NCI-H82 treated with DMSO at 0.1 percent for 48 hours (cell line): ENCODE data around the gene ETV3.

Source experiments
- DNase-seq: peaks from one replicate; lab custom pipeline; 2025; ENCODE audit not compliant: unreplicated experiment; lab: John Stamatoyannopoulos, UW

ETV3 gene

DNA sequence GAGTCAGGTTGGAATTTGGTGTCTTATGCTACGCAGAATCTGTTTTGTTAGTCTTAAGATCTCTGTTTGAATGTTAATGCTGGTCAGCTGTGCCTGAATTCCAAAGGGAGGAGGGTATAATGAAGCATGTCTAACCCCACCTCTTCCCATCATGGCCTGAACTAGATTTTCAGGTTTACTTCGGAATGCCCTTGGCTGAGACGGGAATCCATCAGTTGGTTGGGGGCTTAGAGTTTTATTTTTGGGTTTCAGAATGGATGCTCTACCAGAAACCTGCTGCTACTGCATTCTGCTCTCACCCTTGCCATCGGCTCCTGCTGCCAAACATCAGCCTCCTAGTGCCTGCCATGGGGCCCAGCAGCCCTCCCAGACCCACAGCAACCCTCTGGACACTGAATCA is 24.1 kb upstream of the ETV3 start:
- DNase-seq: no peak

- DNase-seq: no peak
Observed at GRCh38 chr1:157161901-157162300, 23.7 kb upstream of the ETV3 start.

GRCh38 chr1:157158967-157159366 is 20.8 kb upstream of the ETV3 start:
- no peak for DNase-seq

DNA sequence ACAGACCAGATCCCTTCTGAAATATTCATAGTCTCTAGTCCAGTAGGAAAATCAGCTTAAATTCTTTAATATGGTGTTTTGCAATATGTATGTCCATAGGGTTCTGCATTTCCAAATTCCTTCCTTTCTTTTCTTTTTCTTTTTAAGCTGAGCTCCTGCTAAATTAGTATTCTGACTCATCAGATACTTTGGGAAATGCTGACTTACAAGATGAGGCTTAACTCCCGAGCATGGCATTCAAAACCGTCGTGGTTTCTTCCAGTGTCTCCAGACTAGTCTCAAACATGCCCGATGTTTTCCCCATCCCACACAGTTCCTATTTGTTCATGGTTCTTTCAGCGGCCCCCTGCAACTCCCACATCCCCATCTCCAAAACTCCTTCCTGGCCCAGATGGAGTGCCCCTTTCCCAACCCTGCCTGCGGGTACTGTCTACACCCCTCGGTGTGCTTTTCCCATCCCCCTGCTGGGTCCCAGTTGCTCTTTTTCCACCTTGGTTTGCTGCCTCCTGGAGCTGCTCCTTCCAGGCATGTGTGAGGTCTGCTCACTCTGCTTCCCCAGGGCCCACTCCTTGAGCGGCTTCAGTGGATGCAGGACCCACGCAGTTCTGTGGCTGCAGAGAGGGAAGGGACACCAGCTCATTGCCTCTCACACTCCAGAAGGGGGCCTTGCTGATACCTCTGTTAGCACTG is 19.5 kb upstream of the ETV3 start:
- DNase-seq: no peak

GRCh38 chr1:157156058-157156541 is 17.9 kb upstream of the ETV3 start:
- no peak for DNase-seq

DNA sequence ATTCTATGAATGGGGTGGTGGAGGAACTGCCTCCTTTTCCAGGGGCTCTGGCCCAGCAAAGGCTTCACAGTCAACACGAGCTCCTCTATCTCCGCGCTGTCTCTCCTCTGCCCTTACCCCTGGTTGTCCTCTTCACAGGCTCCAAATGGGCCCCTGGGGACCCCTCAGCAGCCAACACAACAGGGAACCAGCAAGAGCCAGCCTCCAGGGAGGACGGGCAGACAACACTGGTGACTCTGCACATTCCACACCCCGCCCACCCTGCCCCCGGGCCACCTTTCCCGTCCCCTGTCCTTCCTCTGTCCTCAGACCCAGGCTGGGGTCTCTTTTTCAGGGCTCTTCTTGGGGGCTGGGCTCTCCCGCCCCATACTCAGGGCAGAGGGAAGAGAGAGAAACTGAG is 17.5 kb upstream of the ETV3 start:
- no peak for DNase-seq

GRCh38 chr1:157154940-157155514 is 16.8 kb upstream of the ETV3 start:
- DNase-seq: no peak

DNA sequence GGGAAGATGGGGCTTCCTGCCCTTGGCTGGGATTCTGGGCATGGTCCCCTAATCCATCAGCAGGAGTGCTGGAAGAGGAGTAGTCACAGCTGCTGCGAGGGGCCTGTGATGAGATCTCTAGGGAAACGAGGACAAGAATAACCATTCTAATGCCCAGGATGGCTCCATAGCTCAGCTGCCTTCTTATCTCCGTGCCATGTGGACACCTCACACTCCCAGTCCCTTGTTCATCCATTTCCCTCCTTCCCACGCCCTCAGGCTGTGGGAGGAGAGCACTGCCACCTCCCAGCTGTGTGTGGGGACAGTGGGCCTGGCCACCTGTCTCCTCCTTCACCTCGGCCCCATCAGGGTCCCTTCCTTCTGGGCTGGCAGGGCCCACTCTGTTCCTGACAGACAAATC is 16.1 kb upstream of the ETV3 start:
- DNase-seq: no peak

GRCh38 chr1:157153746-157154145 is 15.6 kb upstream of the ETV3 start:
- DNase-seq: peak; percentile 51

DNA sequence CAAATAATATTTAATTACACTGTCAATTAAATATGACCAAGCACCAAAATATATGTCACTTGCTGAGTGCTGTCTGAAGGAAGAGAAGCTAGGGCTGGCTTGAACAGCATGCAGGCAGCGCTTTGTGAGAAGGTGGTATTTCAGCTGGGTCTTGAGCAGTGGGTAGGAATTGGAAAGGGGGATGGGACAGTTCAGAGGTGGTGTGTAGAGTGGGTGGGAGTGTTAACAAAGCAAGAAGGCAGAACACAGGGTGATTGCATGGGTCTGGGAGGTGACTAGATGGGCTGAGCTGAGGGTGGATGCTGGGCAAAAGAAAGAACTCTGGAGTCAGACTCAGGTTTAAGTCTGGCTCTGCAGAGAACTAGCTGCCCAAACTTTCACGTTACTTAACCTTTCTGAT is 14.3 kb upstream of the ETV3 start:
- no peak for DNase-seq

DNA sequence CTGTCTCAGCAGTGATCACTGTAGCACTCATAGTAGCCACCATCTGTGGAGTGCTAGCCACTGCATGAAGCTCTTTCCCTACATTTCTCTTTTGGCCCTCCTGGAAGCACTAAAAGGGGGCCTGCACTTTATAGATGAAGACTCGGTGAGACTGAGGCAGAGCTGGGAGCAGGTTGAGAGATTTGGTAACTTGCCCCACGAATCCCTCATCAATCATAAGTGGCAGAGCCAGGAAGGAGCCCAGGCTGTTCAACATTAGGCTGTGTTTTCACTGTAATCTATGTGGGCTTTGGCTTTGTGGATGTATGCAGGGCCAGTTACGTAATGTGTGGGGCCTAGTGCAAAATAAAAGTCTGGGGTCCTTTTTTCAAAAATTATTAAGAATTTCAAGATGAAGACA is 13.3 kb upstream of the ETV3 start:
- no peak for DNase-seq

DNA sequence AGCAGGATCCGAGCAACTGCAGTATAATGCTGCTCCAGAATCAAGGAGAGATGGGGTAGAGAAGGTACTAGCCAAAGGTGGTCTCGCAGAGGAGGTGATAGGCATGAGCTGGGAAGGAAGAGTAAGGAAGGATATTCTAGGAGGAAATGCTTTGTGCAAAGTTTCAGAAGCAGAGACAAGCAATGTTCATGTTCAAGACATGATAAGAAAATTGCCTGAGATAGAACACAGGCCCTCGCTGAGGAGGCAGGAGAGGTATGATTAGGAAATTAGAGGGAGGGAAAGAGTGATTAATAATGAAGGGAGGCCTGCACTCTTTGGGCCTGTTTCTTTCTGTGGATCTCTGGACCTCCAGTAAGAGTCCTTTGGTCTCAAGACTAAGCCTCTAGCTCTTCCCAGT is 12.9 kb upstream of the ETV3 start:
- DNase-seq: no peak

DNA sequence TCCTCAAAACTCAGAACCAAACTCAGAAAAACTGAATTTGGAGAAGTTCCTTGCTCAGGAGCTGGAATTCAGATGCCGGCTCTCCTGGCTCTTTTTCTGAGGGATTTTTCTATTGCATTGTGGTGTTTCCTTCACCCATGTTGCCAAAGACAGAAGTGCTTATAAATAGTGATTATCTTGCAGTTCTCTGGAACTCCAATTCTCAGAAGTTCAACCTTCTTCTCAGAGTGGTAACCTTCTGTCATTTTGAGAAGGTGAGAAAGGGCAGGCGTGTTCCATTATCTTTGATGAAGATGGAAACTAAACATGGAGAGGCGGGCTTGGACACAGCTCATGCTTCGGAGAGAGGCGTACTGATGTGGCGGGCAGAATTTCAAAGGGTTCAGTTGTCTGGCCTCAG is 12.4 kb upstream of the ETV3 start:
- DNase-seq: no peak

GRCh38 chr1:157147906-157148700 is 9.9 kb upstream of the ETV3 start:
- no peak for DNase-seq

- DNase-seq: no peak
Observed at GRCh38 chr1:157147037-157147436, 8.8 kb upstream of the ETV3 start.

DNA sequence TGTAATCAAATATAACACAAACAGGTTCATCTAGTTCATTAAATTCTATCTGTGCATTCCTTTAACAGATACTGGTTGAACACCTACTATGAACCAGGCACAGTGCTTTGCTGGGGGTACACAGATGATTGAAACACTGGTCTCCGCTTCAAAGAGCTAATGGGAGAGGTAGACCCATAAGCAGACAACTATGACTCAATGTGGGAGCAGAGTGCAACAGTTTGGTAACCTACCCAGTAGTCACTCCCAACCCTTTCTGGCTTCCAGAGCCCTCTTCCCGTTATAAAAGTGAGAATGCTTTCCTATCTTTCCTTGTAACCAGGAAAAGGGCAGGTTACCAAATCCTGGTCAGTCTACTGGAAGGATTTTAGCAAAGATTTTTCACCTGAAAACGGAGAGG is 8.0 kb upstream of the ETV3 start:
- DNase-seq: no peak

DNA sequence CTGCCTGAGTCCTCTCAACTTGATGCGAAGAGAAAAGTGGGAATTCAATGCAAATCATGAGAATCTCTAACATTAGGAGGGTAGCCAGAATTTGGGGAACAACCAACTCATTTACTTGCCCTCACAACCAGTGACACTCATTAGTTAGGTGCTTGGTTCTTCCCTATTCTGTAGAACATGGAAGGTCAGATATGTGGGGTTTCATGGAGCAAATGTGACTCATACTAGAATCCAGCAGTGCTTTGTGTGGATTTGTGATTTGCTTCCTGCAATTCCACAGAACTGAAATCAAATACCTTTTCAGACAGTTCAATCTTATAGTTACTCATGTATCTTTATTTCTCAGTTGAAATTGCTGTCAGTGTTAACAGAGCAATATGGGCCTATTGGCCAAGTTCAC is 6.9 kb upstream of the ETV3 start:
- no peak for DNase-seq

DNA sequence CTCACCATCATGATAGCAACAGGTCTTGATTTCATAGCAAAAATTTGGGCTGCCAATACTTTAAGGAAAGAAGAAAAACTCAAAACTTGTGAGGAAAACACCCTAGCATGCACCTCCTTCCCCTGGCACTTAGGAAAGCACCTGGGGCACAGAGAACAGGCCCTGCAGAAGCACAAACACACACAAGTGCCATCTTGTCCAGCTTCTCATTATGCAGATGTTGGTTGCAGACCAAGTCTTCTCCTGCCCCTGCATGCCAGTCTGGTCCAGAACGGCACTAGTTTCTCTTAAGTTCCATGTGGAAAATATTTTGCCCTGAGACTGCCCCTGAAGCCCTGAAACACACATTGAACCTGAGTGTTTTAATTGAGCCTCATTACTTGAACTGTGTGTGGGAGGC is 6.3 kb upstream of the ETV3 start:
- DNase-seq: no peak

DNA sequence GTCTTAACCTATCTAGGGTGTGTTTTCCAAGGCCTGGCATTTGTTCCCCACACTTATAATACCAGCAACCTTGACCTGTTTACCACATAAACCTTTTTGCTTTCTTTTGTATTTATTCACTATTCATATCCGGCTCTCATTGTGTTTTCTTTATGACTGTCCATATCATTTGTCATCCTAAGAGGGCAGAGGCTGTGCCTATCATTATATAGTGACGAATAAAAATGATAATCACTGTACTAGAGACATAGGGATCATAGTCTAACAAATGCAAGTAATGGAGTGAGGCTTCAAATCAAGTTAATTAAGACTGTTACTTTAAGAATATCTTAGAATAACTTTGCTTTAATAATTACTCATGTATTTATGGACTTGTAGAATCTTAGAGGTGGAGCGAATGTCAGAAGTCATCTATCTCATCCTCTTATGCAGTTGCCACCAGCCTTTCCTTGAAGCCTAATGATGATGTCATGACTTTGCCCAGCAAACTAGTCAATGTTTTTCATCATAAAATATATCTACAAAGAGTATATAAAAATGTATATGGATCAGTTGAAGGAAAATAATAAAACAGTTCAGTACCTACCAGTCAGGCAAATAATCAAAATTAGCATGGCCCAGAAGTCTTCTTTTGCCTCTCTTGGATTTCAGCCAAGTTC is 4.7 kb upstream of the ETV3 start:
- DNase-seq: no peak

DNA sequence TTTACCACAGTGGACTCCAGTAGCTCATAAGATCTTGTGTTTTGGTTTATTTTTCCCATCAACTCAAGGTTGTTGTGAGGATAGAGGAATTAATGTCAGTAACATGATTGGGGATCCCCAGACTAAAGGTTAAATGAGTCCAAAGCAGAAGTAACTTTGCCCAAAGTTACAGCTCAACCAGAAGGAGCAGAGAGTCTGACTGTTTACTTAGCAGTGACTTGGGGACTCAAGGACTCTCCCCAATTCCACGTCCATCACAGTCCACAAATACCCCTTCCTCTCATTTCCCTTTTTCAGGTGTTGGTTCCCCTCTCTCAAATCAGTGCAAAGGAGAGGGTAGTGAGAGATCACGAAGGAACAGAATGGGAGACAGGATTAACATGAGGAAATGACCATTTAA is 4.0 kb upstream of the ETV3 start:
- no peak for DNase-seq

- DNase-seq: no peak
Observed at GRCh38 chr1:157141212-157141855, 3.1 kb upstream of the ETV3 start.
